Adrenal gland (tissue), 5 donors: ENCODE data around the gene ELOVL7.

Experiments
- POLR2A ChIP-seq, 2 donors: fragments of 450-650 bp; IDR thresholded peaks; one replicate each; pipeline ENCODE4 v1.6.1; 2017; ENCODE audit warnings: antibody characterized with exemption in 2 of 2, mild to moderate bottlenecking in 2 of 2, moderate library complexity in 1 of 2
- TF ChIP-seq, protein P1 (sequence below), 6 experiments: fragments of 450-650 bp in 4 of 6; fragments of 200-600 bp in 2 of 6; sonication (generic) in 1 of 6; IDR thresholded peaks; 1 replicate in 5 of 6; 2 replicates in 1 of 6; pipeline versions ENCODE4 v1.5.1 to v1.8.0; 2016 to 2021; ENCODE audit warnings: antibody characterized with exemption in 6 of 6, mild to moderate bottlenecking in 2 of 6, moderate library complexity in 1 of 6
- donor health status: DM: no; HTN: no; CAD: no.

- TF ChIP-seq, protein P1, sequence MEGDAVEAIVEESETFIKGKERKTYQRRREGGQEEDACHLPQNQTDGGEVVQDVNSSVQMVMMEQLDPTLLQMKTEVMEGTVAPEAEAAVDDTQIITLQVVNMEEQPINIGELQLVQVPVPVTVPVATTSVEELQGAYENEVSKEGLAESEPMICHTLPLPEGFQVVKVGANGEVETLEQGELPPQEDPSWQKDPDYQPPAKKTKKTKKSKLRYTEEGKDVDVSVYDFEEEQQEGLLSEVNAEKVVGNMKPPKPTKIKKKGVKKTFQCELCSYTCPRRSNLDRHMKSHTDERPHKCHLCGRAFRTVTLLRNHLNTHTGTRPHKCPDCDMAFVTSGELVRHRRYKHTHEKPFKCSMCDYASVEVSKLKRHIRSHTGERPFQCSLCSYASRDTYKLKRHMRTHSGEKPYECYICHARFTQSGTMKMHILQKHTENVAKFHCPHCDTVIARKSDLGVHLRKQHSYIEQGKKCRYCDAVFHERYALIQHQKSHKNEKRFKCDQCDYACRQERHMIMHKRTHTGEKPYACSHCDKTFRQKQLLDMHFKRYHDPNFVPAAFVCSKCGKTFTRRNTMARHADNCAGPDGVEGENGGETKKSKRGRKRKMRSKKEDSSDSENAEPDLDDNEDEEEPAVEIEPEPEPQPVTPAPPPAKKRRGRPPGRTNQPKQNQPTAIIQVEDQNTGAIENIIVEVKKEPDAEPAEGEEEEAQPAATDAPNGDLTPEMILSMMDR (IDR thresholded peaks at IDR 0.05): peak in 5 of 6 experiments; percentile 15 to 45 (median 42)
- no peak for TF ChIP-seq POLR2A (IDR thresholded peaks at IDR 0.05)
These were observed 39.2 kb upstream of the ELOVL7 start for GRCh38 chr5:60883229-60883628.
